HepG2 (cell line): ENCODE measurements around the gene ANTXR1. TPM values are rescaled to one million over a fixed set of nuclear protein-coding genes. Genes with fewer than 3 reads are reported as not detected.
A peak's percentile ranks its signal among the peaks of the same experiment; 100 is the strongest.

Experiments
- ATF5 ChIP-seq: sonication (generic); formaldehyde crosslinking; IDR thresholded peaks from 2 replicates; pipeline ENCODE4 v1.4.0; 2020; ENCODE audit warnings: mild to moderate bottlenecking, low read depth, missing genetic modification reagents
- EEA1 ChIP-seq: sonication (generic); formaldehyde crosslinking; IDR thresholded peaks from 2 replicates; pipeline ENCODE4 v1.5.1; 2020; ENCODE audit warnings: mild to moderate bottlenecking, missing genetic modification reagents, borderline replicate concordance
- GABPB1 ChIP-seq: IDR thresholded peaks from 2 replicates; pipeline ENCODE4 v1.6.1; 2016; ENCODE audit warnings: mild to moderate bottlenecking, missing genetic modification reagents, moderate library complexity, missing compliant biosample characterization
- KDM6A ChIP-seq: IDR thresholded peaks from 2 replicates; pipeline ENCODE4 v1.6.1; 2016; ENCODE audit warnings: low read depth
- MIER2 ChIP-seq: IDR thresholded peaks from 2 replicates; pipeline ENCODE4 v1.6.1; 2016; ENCODE audit warnings: missing biosample characterization, missing genetic modification reagents
- MXI1 ChIP-seq: IDR thresholded peaks from 3 replicates; pipeline ENCODE4 v1.6.1; 2012; ENCODE audit warnings: low read depth, low read length, inconsistent platforms, borderline replicate concordance
- PATZ1 ChIP-seq: sonication (generic); formaldehyde crosslinking; IDR thresholded peaks from 2 replicates; pipeline ENCODE4 v1.4.0; 2020; ENCODE audit warnings: missing genetic modification reagents
- POLR2A ChIP-seq, 2 experiments: IDR thresholded peaks; 2 replicates each; pipeline ENCODE4 v1.6.1; 2011; ENCODE audit warnings: low read depth in 2 of 2, low read length in 2 of 2, mild to moderate bottlenecking in 1 of 2, moderate library complexity in 1 of 2; ENCODE audit not compliant: insufficient read depth in 1 of 2
- PRMT3 ChIP-seq: sonication (generic); formaldehyde crosslinking; IDR thresholded peaks from 2 replicates; pipeline ENCODE4 v1.8.1; 2022; ENCODE audit warnings: low read depth, mild to moderate bottlenecking, moderate library complexity, missing genetic modification reagents, borderline replicate concordance
- SATB2 ChIP-seq: sonication (generic); formaldehyde crosslinking; IDR thresholded peaks from 2 replicates; pipeline ENCODE4 v1.5.0; 2020; ENCODE audit warnings: missing genetic modification reagents
- SMAD3 ChIP-seq: sonication (generic); formaldehyde crosslinking; IDR thresholded peaks from 2 replicates; pipeline ENCODE4 v1.4.0; 2020; ENCODE audit warnings: missing genetic modification reagents
- ZMYM4 ChIP-seq: sonication (generic); formaldehyde crosslinking; IDR thresholded peaks from 2 replicates; pipeline ENCODE4 v1.8.1; 2023; ENCODE audit warnings: mild to moderate bottlenecking, missing genetic modification reagents
- ZNF256 ChIP-seq: sonication (generic); formaldehyde crosslinking; conservative IDR thresholded peaks from 2 replicates; pipeline ENCODE4 v1.4.0; 2020; ENCODE audit warnings: missing genetic modification reagents
- ZNF281 ChIP-seq: sonication (generic); formaldehyde crosslinking; IDR thresholded peaks from 2 replicates; pipeline ENCODE4 v1.4.0; 2020; ENCODE audit warnings: missing genetic modification reagents, borderline replicate concordance
- ZNF354B ChIP-seq: sonication (generic); formaldehyde crosslinking; IDR thresholded peaks from 2 replicates; pipeline ENCODE4 v1.8.0; 2022; ENCODE audit warnings: mild to moderate bottlenecking, missing genetic modification reagents
- ZNF562 ChIP-seq: sonication (generic); formaldehyde crosslinking; IDR thresholded peaks from 2 replicates; pipeline ENCODE4 v1.8.0; 2022; ENCODE audit warnings: missing genetic modification reagents, borderline replicate concordance
- ZNF670 ChIP-seq: sonication (generic); formaldehyde crosslinking; IDR thresholded peaks from 2 replicates; pipeline ENCODE4 v1.8.0; 2022; ENCODE audit warnings: mild to moderate bottlenecking, missing genetic modification reagents, borderline replicate concordance
- ZNF777 ChIP-seq: sonication (generic); formaldehyde crosslinking; IDR thresholded peaks from 2 replicates; pipeline ENCODE4 v1.4.0; 2020; ENCODE audit warnings: missing genetic modification reagents
- polyA plus RNA-seq, 8 experiments: library from polyadenylated mRNA; depleted of rRNA in 3 of 8; stranded (reverse) in 7 of 8; unstranded in 1 of 8; fragments of >200 nt; fragmentation: Illumina TruSeq in 4 of 8; extraction: Trizol in 4 of 8; gene quantifications; 2 replicates each; pipeline versions ENCODE4 v1.2.1 to v1.2.3, GENCODE V29; 2011 to 2016; ENCODE audit warnings: low read depth in 4 of 8, missing spikeins in 1 of 8, mixed read lengths in 1 of 8; ENCODE audit not compliant: insufficient read depth in 1 of 8
- total RNA-seq, 5 experiments: library from RNA; depleted of rRNA; stranded (reverse); fragments of >200 nt; fragmentation: Illumina TruSeq; extraction: Trizol; gene quantifications; 2 replicates each; pipeline ENCODE4 v1.2.3, GENCODE V29; 2016; ENCODE audit warnings: low read depth in 1 of 5
- TF ChIP-seq, protein P1 (sequence below): fragments of 450-650 bp; IDR thresholded peaks from 2 replicates; pipeline ENCODE4 v1.6.1; 2016
- TF ChIP-seq, protein P2 (sequence below): sonication (generic); formaldehyde crosslinking; IDR thresholded peaks from 2 replicates; pipeline ENCODE4 v1.5.0; 2020; ENCODE audit warnings: mild to moderate bottlenecking, missing genetic modification reagents

Gene ANTXR1
- total and polyA plus RNA-seq, 2 of the 13 experiments (the other 11 are each of a cell fraction or from before 2014, with no cell fraction given) = 4.5 to 12.7 TPM

DNA sequence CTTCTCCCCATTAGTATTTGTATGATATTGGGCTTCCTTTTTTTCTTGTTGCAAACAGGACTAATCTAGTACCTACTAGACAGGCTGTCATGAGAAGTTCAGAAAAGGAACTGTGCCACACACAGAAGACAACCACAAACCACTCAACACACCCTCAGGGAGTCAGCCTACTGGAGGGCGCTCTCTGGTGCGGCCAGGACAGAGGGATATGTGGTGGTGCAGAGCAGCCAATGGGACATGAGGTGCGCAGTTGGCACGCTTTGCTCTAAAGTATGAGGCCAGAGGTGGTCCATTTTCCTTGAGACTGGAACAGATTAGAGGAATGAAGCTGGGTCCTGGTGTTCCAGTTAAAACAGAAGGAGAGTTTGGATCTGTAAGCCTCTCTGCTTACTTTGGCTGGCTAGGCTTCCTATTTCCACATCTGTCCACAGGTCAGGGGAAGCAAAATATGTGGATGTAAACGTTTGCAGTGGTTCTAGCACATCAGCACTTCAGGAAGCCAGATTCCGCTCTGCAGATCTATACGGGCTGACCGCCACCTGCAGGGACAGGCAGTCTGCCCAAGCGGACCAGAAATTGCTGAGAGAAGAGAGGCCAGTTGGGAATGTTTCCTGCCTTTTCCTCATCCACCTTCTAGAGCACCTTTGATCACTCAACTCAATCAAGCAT lies 260.0 kb downstream of the ANTXR1 start (continued):
- peak; percentile 86 for TF ChIP-seq ZMYM4 (CRISPR knock-in tag)
- TF ChIP-seq, protein P1, sequence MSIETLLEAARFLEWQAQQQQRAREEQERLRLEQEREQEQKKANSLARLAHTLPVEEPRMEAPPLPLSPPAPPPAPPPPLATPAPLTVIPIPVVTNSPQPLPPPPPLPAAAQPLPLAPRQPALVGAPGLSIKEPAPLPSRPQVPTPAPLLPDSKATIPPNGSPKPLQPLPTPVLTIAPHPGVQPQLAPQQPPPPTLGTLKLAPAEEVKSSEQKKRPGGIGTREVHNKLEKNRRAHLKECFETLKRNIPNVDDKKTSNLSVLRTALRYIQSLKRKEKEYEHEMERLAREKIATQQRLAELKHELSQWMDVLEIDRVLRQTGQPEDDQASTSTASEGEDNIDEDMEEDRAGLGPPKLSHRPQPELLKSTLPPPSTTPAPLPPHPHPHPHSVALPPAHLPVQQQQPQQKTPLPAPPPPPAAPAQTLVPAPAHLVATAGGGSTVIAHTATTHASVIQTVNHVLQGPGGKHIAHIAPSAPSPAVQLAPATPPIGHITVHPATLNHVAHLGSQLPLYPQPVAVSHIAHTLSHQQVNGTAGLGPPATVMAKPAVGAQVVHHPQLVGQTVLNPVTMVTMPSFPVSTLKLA = no peak
- TF ChIP-seq ZNF281 (CRISPR knock-in tag) = no peak
- TF ChIP-seq SMAD3 = 0 out of 2 replicates have a peak, but pooled peaks have one; percentile 53
- no peak for TF ChIP-seq ZNF256
- no peak for TF ChIP-seq EEA1 (CRISPR knock-in tag)
- no peak for TF ChIP-seq ZNF670 (CRISPR knock-in tag)
- TF ChIP-seq MIER2 (CRISPR knock-in tag) = no peak
- TF ChIP-seq GABPB1 (CRISPR knock-in tag) = 0 out of 2 replicates have a peak, but pooled peaks have one; percentile 29
- TF ChIP-seq ZNF354B (CRISPR knock-in tag) = no peak
- no peak for TF ChIP-seq POLR2A (IDR thresholded peaks at IDR 0.05; ENCODE audit: insufficient read depth in 1 of 2, low read depth in 2 of 2, low read length in 2 of 2)
- no peak for TF ChIP-seq SATB2 (CRISPR knock-in tag)
- no peak for TF ChIP-seq PATZ1 (CRISPR knock-in tag)
- TF ChIP-seq MXI1 = no peak
- no peak for TF ChIP-seq ZNF777 (CRISPR knock-in tag)
- no peak for TF ChIP-seq KDM6A (CRISPR knock-in tag)
- TF ChIP-seq PRMT3 (CRISPR knock-in tag) = no peak
- no peak for TF ChIP-seq ZNF562 (CRISPR knock-in tag)
- no peak for TF ChIP-seq ATF5 (CRISPR knock-in tag)
- TF ChIP-seq, protein P2, sequence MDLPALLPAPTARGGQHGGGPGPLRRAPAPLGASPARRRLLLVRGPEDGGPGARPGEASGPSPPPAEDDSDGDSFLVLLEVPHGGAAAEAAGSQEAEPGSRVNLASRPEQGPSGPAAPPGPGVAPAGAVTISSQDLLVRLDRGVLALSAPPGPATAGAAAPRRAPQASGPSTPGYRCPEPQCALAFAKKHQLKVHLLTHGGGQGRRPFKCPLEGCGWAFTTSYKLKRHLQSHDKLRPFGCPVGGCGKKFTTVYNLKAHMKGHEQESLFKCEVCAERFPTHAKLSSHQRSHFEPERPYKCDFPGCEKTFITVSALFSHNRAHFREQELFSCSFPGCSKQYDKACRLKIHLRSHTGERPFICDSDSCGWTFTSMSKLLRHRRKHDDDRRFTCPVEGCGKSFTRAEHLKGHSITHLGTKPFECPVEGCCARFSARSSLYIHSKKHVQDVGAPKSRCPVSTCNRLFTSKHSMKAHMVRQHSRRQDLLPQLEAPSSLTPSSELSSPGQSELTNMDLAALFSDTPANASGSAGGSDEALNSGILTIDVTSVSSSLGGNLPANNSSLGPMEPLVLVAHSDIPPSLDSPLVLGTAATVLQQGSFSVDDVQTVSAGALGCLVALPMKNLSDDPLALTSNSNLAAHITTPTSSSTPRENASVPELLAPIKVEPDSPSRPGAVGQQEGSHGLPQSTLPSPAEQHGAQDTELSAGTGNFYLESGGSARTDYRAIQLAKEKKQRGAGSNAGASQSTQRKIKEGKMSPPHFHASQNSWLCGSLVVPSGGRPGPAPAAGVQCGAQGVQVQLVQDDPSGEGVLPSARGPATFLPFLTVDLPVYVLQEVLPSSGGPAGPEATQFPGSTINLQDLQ (CRISPR knock-in tag) = no peak
